K562 (cell line): ENCODE results near the gene ARL3.

Experiments used
- ATF7 ChIP-seq: fragments of 450-650 bp; IDR thresholded peaks from 2 replicates; pipeline ENCODE4 v1.7.1; 2014; ENCODE audit warnings: mild to moderate bottlenecking, moderate library complexity
- BCL6 ChIP-seq: fragments of 250-450 bp; sonication (Bioruptor Pico); IDR thresholded peaks from 2 replicates; pipeline ENCODE4 v1.4.0; 2020
- CHD2 ChIP-seq: IDR thresholded peaks from 2 replicates; pipeline ENCODE4 v1.6.1; 2011; ENCODE audit warnings: low read depth, low read length
- CTCF ChIP-seq, 3 experiments: IDR thresholded peaks in 2 of 3; conservative IDR thresholded peaks in 1 of 3; 2 replicates each; pipeline ENCODE4 v1.5.1; 2011 to 2012; ENCODE audit warnings: low read length in 3 of 3, mild to moderate bottlenecking in 3 of 3, control low read depth in 2 of 3, improper control_type of control experiment in 1 of 3, inconsistent platforms in 1 of 3, low read depth in 1 of 3, mixed read lengths in 1 of 3, moderate library complexity in 1 of 3; ENCODE audit not compliant: insufficient read depth in 2 of 3
- EP300 ChIP-seq: IDR thresholded peaks from 2 replicates; pipeline ENCODE4 v1.6.1; 2012; ENCODE audit warnings: low read length, improper control_type of control experiment
- ERF ChIP-seq: fragments of 450-650 bp; formaldehyde crosslinking; IDR thresholded peaks from 2 replicates; pipeline ENCODE4 v1.4.0; 2020; ENCODE audit warnings: mild to moderate bottlenecking, mixed read lengths
- KDM2B ChIP-seq: fragments of 250-450 bp; sonication (Bioruptor Pico); IDR thresholded peaks from 2 replicates; pipeline ENCODE4 v1.8.0; 2021; ENCODE audit warnings: mild to moderate bottlenecking, moderate library complexity
- MXD1 ChIP-seq: fragments of 250-450 bp; sonication (Bioruptor Pico); IDR thresholded peaks from 2 replicates; pipeline ENCODE4 v1.8.0; 2021; ENCODE audit warnings: borderline replicate concordance, mild to moderate bottlenecking, moderate library complexity; ENCODE audit not compliant: poor library complexity, severe bottlenecking
- POLR2A ChIP-seq: fragments of 450-650 bp; conservative IDR thresholded peaks from 2 replicates; pipeline ENCODE4 v1.6.1; 2016
- RNF219 ChIP-seq: fragments of 250-450 bp; sonication (Bioruptor Pico); IDR thresholded peaks from 2 replicates; pipeline ENCODE4 v1.5.0; 2022; ENCODE audit warnings: mild to moderate bottlenecking
- RREB1 ChIP-seq: fragments of 250-450 bp; sonication (Bioruptor Pico); IDR thresholded peaks from 2 replicates; pipeline ENCODE4 v1.4.0; 2020
- ZNF263 ChIP-seq: sonication (generic); formaldehyde crosslinking; IDR thresholded peaks from 2 replicates; pipeline ENCODE4 v1.8.0; 2022; ENCODE audit warnings: mild to moderate bottlenecking, missing genetic modification reagents, borderline replicate concordance

- TF ChIP-seq CTCF (IDR thresholded peaks at IDR 0.05 in 2 of 3, conservative IDR thresholded peaks at IDR 0.05 in 1 of 3; ENCODE audit: insufficient read depth in 2 of 3, low read depth in 1 of 3, low read length in 3 of 3) (0 out of 6 replicates have a peak, but pooled peaks of 1 of the 3 experiments have one; percentile 22), ZNF263 (CRISPR knock-in tag) (no peak), RREB1 (CRISPR knock-in tag) (no peak), RNF219 (CRISPR knock-in tag) (no peak), ERF (no peak), ATF7 (no peak), KDM2B (no peak), EP300 (no peak), CHD2 (no peak), MXD1 (CRISPR knock-in tag) (no peak), BCL6 (CRISPR knock-in tag) (no peak), POLR2A (no peak)
Observed at GRCh38 chr10:102682416-102682815, 31.8 kb downstream of the ARL3 start.
